Measurements from ENCODE around the gene KCNH8.

The KCNH8 gene

GRCh38 chr3:19147905-19148767 is at the start of gene KCNH8:
Gene KCNH8, plus strand, starts transcription at chr3:19148510. Its CDS starts 210 bp downstream, at chr3:19148720.
- TF ChIP-seq TEAD4 (IDR thresholded peaks at IDR 0.05) (no peak), REST (IDR thresholded peaks at IDR 0.05; ENCODE audit: low read depth) (no peak), MAX (IDR thresholded peaks at IDR 0.05) (no peak), NFIC (IDR thresholded peaks at IDR 0.05) (no peak), RAD21 (IDR thresholded peaks at IDR 0.05; ENCODE audit: low read depth) (no peak), EGR1 (IDR thresholded peaks at IDR 0.05) (no peak), EP300 (IDR thresholded peaks at IDR 0.05; ENCODE audit: borderline replicate concordance) (no peak), USF1 (IDR thresholded peaks at IDR 0.05) (no peak), ZBTB7A (IDR thresholded peaks at IDR 0.05; ENCODE audit: low read depth) (no peak), CREB1 (IDR thresholded peaks at IDR 0.05; ENCODE audit: low read depth) (no peak), YY1 (IDR thresholded peaks at IDR 0.05; ENCODE audit: low read depth) (no peak), FOXM1 (IDR thresholded peaks at IDR 0.05; ENCODE audit: borderline replicate concordance, low read depth) (no peak), TCF12 (IDR thresholded peaks at IDR 0.05; ENCODE audit: low read depth) (no peak), TAF1 (IDR thresholded peaks at IDR 0.05; ENCODE audit: low read depth) (no peak), CEBPB (IDR thresholded peaks at IDR 0.05) (no peak)

- TF ChIP-seq TAF1 (IDR thresholded peaks at IDR 0.05; ENCODE audit: low read depth) = no peak
- TF ChIP-seq YY1 (IDR thresholded peaks at IDR 0.05; ENCODE audit: low read depth) = no peak
- TF ChIP-seq USF1 (IDR thresholded peaks at IDR 0.05) = no peak
- no peak for TF ChIP-seq FOXM1 (IDR thresholded peaks at IDR 0.05; ENCODE audit: borderline replicate concordance, low read depth)
- TF ChIP-seq ZBTB7A (IDR thresholded peaks at IDR 0.05; ENCODE audit: low read depth) = no peak
- TF ChIP-seq TEAD4 (IDR thresholded peaks at IDR 0.05) = no peak
- no peak for TF ChIP-seq CEBPB (IDR thresholded peaks at IDR 0.05)
- no peak for TF ChIP-seq EP300 (IDR thresholded peaks at IDR 0.05; ENCODE audit: borderline replicate concordance)
- TF ChIP-seq MAX (IDR thresholded peaks at IDR 0.05) = no peak
- no peak for TF ChIP-seq CREB1 (IDR thresholded peaks at IDR 0.05; ENCODE audit: low read depth)
- no peak for TF ChIP-seq REST (IDR thresholded peaks at IDR 0.05; ENCODE audit: low read depth)
- no peak for TF ChIP-seq TCF12 (IDR thresholded peaks at IDR 0.05; ENCODE audit: low read depth)
- no peak for TF ChIP-seq EGR1 (IDR thresholded peaks at IDR 0.05)
- TF ChIP-seq NFIC (IDR thresholded peaks at IDR 0.05) = no peak
- no peak for TF ChIP-seq RAD21 (IDR thresholded peaks at IDR 0.05; ENCODE audit: low read depth)
These were observed 44.8 kb upstream of the KCNH8 start for GRCh38 chr3:19103510-19103909.

GRCh38 chr3:19104459-19104858 is 43.9 kb upstream of the KCNH8 start:
- no peak for TF ChIP-seq TCF12 (IDR thresholded peaks at IDR 0.05; ENCODE audit: low read depth)
- no peak for TF ChIP-seq EGR1 (IDR thresholded peaks at IDR 0.05)
- no peak for TF ChIP-seq NFIC (IDR thresholded peaks at IDR 0.05)
- no peak for TF ChIP-seq EP300 (IDR thresholded peaks at IDR 0.05; ENCODE audit: borderline replicate concordance)
- no peak for TF ChIP-seq REST (IDR thresholded peaks at IDR 0.05; ENCODE audit: low read depth)
- no peak for TF ChIP-seq RAD21 (IDR thresholded peaks at IDR 0.05; ENCODE audit: low read depth)
- no peak for TF ChIP-seq TEAD4 (IDR thresholded peaks at IDR 0.05)
- no peak for TF ChIP-seq YY1 (IDR thresholded peaks at IDR 0.05; ENCODE audit: low read depth)
- no peak for TF ChIP-seq TAF1 (IDR thresholded peaks at IDR 0.05; ENCODE audit: low read depth)
- TF ChIP-seq MAX (IDR thresholded peaks at IDR 0.05) = no peak
- no peak for TF ChIP-seq ZBTB7A (IDR thresholded peaks at IDR 0.05; ENCODE audit: low read depth)
- no peak for TF ChIP-seq CEBPB (IDR thresholded peaks at IDR 0.05)
- TF ChIP-seq CREB1 (IDR thresholded peaks at IDR 0.05; ENCODE audit: low read depth) = no peak
- TF ChIP-seq USF1 (IDR thresholded peaks at IDR 0.05) = no peak
